ENCODE data around the gene MLPH. TPM values are rescaled to one million over a fixed set of nuclear protein-coding genes. Genes with fewer than 3 reads are reported as not detected.

MLPH gene
- total RNA-seq, 1 donor from 2014 or later, result 34.6 TPM

- intact Hi-C loops (cut with DNase I), result no loop called here
- Histone ChIP-seq H3K4me1 (peaks cover 8% of the 10 kb centered on the region), H3K9me3 (no peaks in the 10 kb centered on the region), H3K36me3 (peaks cover 0 to 42% of the 10 kb centered on the region in 2 donors), H3K27ac (no peak overlapping the region), H3K4me3 (no peak overlapping the region), H3K27me3 (no peaks in the 10 kb centered on the region)
- TF ChIP-seq POLR2A (IDR thresholded peaks at IDR 0.05) (no peak), POLR2AphosphoS5 (IDR thresholded peaks at IDR 0.05; ENCODE audit: insufficient read depth in 1 of 2, low read depth in 1 of 2) (no peak), CTCF (IDR thresholded peaks at IDR 0.05) (no peak)
- DNase-seq (ENCODE audit: extremely low spot score in 2 of 2), result no peak
These were observed 62.8 kb downstream of the MLPH start for GRCh38 chr2:237549643-237550415.

GRCh38 chr2:237551071-237551574, 64.1 kb downstream of the MLPH start:
- H3K4me3 ChIP-seq, result no peak overlapping the region
- peaks cover 0 to 51% of the 10 kb centered on the region in 2 donors for H3K36me3 ChIP-seq
- intact Hi-C loops (cut with DNase I), result no loop called here
- H3K27ac ChIP-seq, result no peak overlapping the region
- H3K4me1 ChIP-seq, result peaks cover 8% of the 10 kb centered on the region
- no peak for TF ChIP-seq POLR2A (IDR thresholded peaks at IDR 0.05)
- TF ChIP-seq POLR2AphosphoS5 (IDR thresholded peaks at IDR 0.05; ENCODE audit: insufficient read depth in 1 of 2, low read depth in 1 of 2), result no peak
- no peak for TF ChIP-seq CTCF (IDR thresholded peaks at IDR 0.05)
- no peaks in the 10 kb centered on the region for H3K9me3 ChIP-seq
- H3K27me3 ChIP-seq, result no peaks in the 10 kb centered on the region
- no peak for DNase-seq (ENCODE audit: extremely low spot score in 2 of 2)

- H3K27me3 ChIP-seq, result no peaks in the 10 kb centered on the region
- intact Hi-C loops (cut with DNase I), result no loop called here
- no peak overlapping the region for H3K4me3 ChIP-seq
- no peaks in the 10 kb centered on the region for H3K9me3 ChIP-seq
- TF ChIP-seq POLR2A (IDR thresholded peaks at IDR 0.05), result no peak
- TF ChIP-seq CTCF (IDR thresholded peaks at IDR 0.05), result no peak
- no peak for TF ChIP-seq POLR2AphosphoS5 (IDR thresholded peaks at IDR 0.05; ENCODE audit: insufficient read depth in 1 of 2, low read depth in 1 of 2)
- H3K27ac ChIP-seq, result no peak overlapping the region
- H3K4me1 ChIP-seq, result peaks cover 12% of the 10 kb centered on the region
- DNase-seq (ENCODE audit: extremely low spot score in 2 of 2), result no peak
- H3K36me3 ChIP-seq, result peaks cover 0 to 46% of the 10 kb centered on the region in 2 donors
These were observed 65.9 kb downstream of the MLPH start for GRCh38 chr2:237552908-237553307.

- Histone ChIP-seq H3K4me1 (peaks cover 20% of the 10 kb centered on the region), H3K36me3 (peaks cover 0 to 35% of the 10 kb centered on the region in 2 donors), H3K27me3 (no peaks in the 10 kb centered on the region), H3K4me3 (no peak overlapping the region), H3K27ac (no peak overlapping the region), H3K9me3 (no peaks in the 10 kb centered on the region)
- intact Hi-C loops (cut with DNase I), result no loop called here
- DNase-seq (ENCODE audit: extremely low spot score in 2 of 2), result no peak
- no peak for TF ChIP-seq POLR2AphosphoS5 (IDR thresholded peaks at IDR 0.05; ENCODE audit: insufficient read depth in 1 of 2, low read depth in 1 of 2)
- TF ChIP-seq CTCF (IDR thresholded peaks at IDR 0.05), result no peak
- TF ChIP-seq POLR2A (IDR thresholded peaks at IDR 0.05), result no peak
These were observed 66.9 kb downstream of the MLPH start for GRCh38 chr2:237553948-237554347.

- H3K9me3 ChIP-seq, result no peaks in the 10 kb centered on the region
- H3K4me1 ChIP-seq, result peaks cover 30% of the 10 kb centered on the region
- DNase-seq (ENCODE audit: extremely low spot score in 2 of 2), result no peak
- no peak overlapping the region for H3K27ac ChIP-seq
- peaks cover 0 to 35% of the 10 kb centered on the region in 2 donors for H3K36me3 ChIP-seq
- H3K27me3 ChIP-seq, result no peaks in the 10 kb centered on the region
- no peak overlapping the region for H3K4me3 ChIP-seq
- TF ChIP-seq POLR2A (IDR thresholded peaks at IDR 0.05) (no peak), POLR2AphosphoS5 (IDR thresholded peaks at IDR 0.05; ENCODE audit: insufficient read depth in 1 of 2, low read depth in 1 of 2) (no peak), CTCF (IDR thresholded peaks at IDR 0.05) (no peak)
- intact Hi-C loops (cut with DNase I), result no loop called here
These were observed 68.5 kb downstream of the MLPH start for GRCh38 chr2:237555560-237555959.
